ENCODE results near the gene NUFIP1.
A peak's percentile ranks its signal among the peaks of the same experiment; 100 is the strongest.
"Not testable (repeated sequence)": the region's sequence is repeated elsewhere in the genome, so short reads cannot be mapped to it uniquely, and the experiment has no call there.

The NUFIP1 gene

GRCh38 chr13:44969551-44970484 is 19.5 kb downstream of the NUFIP1 start:
- peak; percentile 57 for DNase-seq

DNA sequence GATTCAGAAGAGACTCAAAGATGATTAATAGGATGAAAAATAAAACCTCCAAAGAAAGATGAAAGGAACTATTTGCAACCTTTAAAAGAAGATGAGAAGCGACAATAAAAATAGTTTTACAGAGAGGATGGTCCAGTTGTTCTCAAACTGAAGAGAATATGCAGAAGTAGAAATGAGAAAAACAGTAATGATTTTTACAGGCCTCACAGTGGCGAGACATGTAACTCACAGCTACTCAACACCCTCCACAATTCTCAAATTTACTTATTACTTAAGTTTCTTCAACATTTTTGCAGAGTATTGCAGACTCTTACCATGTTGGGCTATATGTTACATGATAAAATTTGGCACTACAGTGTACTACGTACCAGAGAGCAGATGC is 20.8 kb downstream of the NUFIP1 start:
- DNase-seq: no peak

GRCh38 chr13:44967704-44968433 is 21.4 kb downstream of the NUFIP1 start:
- DNase-seq: no peak

DNA sequence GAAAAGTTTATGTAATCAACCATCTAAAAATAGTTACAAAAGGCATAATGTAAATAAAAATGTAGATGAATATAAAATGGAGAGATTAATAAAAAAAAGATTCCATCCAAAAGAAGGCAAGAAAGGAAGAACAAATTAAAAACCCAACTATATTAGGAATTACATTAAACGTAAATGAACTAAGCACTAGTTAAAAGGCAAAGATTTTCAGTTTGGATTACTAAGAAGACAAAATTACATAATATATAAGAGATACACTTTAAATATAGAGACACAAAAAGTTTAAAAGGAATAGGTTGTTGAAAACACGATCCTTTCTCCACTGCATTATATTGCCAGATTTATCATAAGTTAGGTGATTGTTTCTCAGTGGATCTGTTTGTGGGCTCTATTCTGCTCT is 27.3 kb downstream of the NUFIP1 start:
- DNase-seq: no peak

DNA sequence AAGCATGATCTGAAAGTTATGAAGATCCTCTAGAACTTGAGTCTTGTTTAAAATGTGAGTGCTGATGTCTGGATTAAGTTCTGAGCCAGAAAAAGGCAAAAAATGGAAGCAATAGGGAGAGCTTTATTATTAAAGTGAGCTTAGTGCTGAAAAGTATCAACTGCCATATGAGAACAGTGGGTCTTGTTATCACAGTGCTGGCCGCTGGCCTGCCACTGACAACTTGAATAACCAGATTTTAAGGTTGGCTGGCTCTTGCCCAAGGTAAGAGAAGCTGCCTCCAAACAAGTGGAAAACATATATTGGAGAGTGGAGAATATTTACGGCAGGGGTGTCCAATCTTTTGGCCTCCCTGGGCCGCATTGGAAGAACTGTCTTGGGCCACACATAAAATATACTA is 33.9 kb downstream of the NUFIP1 start:
- DNase-seq: no peak

GRCh38 chr13:44954224-44954623 is 35.0 kb downstream of the NUFIP1 start:
- DNase-seq: no peak

GRCh38 chr13:44952671-44953070 is 36.6 kb downstream of the NUFIP1 start:
- no peak for DNase-seq

- no peak for DNase-seq
Observed at GRCh38 chr13:44951184-44951583, 38.1 kb downstream of the NUFIP1 start.

DNA sequence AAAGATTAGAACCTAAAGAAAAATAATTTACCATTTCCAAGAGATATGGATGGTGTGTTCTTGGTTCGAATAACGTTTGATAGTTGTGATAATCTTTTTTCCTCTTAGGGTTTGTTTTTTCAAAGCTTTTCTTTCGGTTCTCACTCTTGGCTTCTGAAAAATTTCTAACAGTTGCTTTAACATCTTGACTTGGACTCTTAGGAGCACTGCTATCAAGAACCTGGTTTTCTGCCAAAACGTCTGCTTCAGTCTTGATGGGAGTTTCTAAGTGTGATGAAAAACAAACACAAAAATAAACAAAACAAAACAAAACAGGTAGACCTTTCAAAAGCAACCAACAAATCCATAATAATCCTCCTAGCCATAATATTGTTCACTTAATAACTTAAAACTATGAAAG is 45.9 kb downstream of the NUFIP1 start:
- not testable (repeated sequence) for DNase-seq

GRCh38 chr13:44938854-44939253 is 50.4 kb downstream of the NUFIP1 start:
- no peak for DNase-seq

GRCh38 chr13:44936246-44936645 is 53.0 kb downstream of the NUFIP1 start:
- no peak for DNase-seq

- no peak for DNase-seq
Observed at GRCh38 chr13:44934724-44935123, 54.5 kb downstream of the NUFIP1 start.

- no peak for DNase-seq
Observed at GRCh38 chr13:44932850-44933251, 56.4 kb downstream of the NUFIP1 start.

DNA sequence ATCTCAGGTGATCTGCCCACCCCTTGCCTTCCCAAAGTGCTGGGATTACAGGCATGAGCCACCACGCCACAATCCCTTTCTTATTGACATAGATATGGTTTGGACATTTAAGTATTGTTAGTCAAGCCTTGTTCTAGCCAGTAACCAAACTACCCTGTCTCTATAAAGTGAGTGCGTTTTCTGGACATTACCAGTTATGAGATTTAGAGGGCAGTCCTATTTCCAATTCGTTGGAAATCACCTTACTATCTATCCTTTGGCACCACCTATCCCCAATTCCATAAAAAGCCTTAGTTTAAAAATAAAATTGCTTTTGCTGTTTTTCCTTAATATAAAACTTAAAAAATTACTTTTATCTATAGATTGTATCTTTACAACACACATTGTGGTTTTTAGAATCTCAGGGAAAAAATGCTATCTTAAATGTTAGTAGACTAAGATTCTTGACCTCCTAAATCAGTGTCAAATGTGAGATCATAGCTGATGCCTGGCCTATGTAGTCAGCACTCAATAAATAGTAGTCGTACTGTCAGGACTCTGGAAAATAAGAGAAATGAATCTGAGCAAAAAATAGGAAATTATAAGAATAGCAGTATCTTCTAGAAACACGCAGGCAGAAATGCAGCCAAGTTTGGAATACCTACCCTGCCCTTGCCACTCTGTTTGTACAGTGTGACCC is 57.0 kb downstream of the NUFIP1 start:
- DNase-seq: no peak

DNA sequence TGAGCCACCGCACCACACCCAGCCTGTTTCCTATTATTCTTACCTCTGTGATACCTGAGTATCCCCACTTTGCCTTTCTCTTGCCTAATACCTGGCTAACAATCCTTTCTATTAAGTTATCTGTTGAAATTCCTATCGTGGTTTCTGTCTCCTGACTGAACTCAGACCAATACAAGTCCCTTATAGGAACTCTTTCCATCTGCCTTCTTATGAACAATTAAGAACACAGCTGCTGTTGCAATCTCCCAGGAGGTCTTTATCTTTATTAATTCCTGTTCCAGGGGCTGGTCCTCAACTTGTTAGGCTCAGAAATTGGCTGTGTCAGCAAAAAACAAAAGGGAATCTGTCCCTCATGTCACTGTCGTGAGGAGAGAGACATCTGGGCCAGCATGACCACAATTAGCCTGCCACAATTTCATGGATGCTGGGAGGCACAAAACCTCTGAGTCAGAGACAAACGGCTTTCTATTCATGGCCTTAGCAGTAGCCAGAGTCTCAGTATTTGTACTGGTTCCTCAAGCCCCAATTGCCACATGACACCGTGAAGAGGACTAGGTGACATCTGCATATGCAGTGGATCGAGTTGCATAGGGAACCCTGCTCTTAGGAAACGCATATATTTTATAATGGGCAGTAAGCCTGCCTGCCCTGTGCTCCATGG is 58.2 kb downstream of the NUFIP1 start:
- no peak for DNase-seq

DNA sequence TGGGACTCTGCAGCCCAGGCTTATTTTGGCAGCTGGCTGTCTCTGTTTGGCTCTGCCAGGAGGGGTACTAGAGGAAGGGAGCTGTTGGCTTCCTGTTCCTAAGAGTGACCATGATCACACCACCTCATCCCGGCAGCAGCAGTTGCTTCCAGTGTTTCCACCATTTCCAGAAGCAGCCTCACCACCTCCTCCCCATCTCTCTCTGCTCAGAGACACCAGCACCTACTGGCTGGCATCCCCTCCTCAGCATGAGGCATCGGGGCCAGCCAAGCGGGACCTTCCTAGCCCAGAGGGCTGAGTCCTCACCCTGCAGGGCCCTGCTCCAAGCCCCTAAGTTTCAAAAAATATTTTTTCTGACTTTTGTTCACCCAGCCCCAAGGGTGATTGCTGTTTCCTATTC is 59.0 kb downstream of the NUFIP1 start:
- DNase-seq: no peak

GRCh38 chr13:44929692-44930091 is 59.6 kb downstream of the NUFIP1 start:
- DNase-seq: no peak

DNA sequence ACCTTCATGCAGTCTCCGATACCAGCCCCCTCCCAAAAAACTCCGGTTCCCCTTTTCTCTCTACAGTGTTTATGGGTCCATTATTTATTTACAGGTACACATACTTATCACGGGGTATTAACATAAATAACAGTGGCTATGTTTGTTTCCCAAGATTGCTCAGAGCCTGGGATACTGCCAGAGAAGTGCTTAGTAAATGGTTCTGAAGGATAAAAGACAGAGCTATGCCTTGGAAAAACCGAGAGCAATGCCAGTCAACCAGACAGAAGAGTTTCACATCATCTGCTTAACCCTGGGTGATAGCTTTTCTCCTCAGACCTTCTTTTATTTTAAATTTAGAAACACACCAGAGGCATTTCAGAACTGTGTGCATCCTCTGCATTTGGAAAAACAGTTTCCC is 61.3 kb downstream of the NUFIP1 start:
- no peak for DNase-seq

- DNase-seq: no peak
Observed at GRCh38 chr13:44921931-44922758, 67.1 kb downstream of the NUFIP1 start.

GRCh38 chr13:44921246-44921877 is 67.9 kb downstream of the NUFIP1 start:
- no peak for DNase-seq

DNA sequence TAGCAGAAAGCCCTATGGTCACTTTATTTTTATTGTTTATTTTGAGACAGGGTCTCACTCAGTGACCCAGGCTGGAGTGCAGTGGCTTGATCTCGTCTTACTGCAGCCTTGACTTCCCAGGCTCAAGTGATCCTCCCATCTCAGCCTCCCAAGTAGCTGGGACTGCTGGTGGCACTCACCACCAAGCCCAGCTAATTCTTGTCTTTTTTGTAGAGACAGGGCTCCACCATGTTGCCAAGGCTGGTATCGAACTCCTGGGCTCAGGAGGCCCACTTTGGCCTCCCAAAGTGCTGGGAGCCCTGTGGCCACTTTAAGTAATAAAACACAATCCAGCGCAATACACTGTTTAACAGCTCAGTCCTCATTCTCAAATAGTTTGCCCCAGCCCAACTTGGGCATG is 69.3 kb downstream of the NUFIP1 start:
- no peak for DNase-seq
